Measurements from ENCODE around the gene KRTAP12-3.
"Not testable (repeated sequence)": the region's sequence is repeated elsewhere in the genome, so short reads cannot be mapped to it uniquely, and the experiment has no call there.

Gene KRTAP12-3, protein sequence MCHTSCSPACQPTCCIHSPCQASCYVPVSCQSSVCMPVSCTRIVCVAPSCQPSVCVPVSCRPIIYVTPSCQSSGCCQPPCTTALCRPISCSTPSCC

GRCh38 chr21:44657635-44658540 is at the start of gene KRTAP12-3:
KRTAP12-3 (plus strand) TSS chr21:44657932; CDS start chr21:44657980, 48 bp downstream.
- no peak for DNase-seq

GRCh38 chr21:44609193-44609592 is 48.5 kb upstream of the KRTAP12-3 start:
- no peak for DNase-seq

DNA sequence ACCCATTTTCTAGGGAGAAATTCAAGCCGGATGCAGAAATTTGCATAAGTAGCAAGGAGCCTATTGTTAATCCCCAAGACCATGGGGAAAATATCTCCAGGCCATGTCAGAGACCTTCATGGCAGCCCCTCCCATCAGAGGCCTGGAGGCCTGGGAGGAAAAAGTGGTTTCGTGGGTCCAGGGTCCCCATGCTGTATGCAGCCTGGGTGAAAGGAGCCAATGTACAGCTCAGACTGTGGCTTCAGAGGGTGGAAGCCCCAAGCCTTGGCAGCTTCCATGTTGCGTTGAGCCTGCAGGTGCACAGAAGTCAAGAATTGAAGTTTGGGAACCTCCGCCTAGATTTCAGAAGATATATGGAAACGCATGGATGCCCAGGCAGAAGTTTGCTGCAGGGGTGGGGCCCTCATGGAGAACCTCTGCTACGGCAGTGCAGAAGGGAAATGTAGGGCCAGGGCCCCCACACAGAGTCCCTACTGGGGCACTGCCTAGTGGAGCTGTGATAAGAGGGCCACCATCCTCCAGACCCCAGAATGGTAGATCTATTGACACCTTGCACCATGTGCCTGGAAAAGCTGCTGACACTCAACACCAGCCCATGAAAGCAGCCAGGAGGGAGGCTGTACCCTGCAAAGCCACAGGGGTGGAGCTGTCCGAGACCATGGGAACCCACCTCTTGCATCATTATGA is 47.4 kb upstream of the KRTAP12-3 start:
- not testable (repeated sequence) for DNase-seq

GRCh38 chr21:44611551-44611950 is 46.2 kb upstream of the KRTAP12-3 start:
- no peak for DNase-seq

- DNase-seq = no peak
Observed at GRCh38 chr21:44612029-44612486, 45.7 kb upstream of the KRTAP12-3 start, which contains the start of gene KRTAP10-8. KRTAP10-8 (plus strand) TSS chr21:44612079; CDS start chr21:44612101, 22 bp downstream.

DNA sequence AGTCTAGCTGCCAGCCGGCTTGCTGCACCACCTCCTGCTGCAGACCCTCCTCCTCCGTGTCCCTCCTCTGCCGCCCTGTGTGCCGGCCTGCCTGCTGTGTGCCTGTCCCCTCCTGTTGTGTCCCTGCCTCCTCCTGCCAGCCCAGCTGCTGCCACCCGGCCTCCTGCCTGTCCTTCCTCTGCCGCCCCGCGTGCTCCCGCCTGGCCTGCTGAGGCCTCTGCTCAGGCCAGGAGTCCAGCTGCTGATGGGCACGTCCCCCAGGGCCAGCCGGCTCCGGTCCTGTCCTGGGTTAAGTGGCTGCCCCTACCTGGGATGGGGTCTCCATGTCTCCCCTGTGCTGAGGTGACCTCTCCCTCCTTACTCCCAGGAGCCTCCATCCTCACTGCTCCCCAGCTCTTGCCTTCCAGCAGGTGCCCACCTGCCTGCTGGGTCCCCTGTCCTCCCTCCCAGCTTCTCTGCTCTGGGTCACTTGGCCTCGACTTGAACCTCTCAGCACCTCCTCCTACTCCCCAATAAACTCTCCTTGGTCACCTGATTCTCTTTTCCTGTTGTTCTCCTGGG is 45.0 kb upstream of the KRTAP12-3 start:
- no peak for DNase-seq

DNA sequence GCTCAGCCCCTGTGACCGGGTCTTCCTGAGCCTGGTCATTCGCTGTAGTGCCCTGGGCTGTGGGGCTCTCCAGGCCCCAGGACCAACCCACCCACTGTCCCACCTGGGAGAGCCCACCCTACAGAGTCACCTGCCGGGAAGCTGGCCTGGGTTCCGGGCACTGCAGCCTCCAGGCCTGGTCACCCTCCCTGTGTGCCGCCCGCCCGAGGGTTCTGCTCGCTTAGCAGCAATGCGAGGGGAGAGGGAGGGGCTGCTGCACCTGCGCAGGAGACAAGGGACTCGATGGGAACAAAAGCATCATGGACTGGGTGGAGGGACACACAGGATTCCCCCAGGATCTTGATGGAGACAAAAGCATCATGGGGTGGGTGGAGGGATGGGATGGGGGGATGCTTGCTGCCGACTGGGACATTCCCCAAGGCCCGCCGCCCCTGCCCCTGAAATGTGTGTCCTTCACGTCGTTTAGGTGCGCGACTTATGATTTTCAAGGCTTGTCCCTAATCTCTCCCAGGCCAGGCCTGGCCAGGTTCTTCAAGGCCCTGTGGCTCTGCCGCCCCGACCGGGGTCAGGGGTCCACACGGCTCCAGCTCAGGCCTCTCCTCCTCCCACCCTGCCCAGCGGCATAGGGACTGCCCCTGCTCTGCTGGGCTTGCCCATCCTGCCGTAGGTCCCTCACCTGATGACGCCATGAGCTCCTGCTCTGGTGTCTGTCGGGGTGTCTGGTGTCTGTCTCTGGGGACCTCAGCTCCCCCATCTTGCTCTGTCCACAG is 44.2 kb upstream of the KRTAP12-3 start:
- DNase-seq = no peak

GRCh38 chr21:44614161-44614631 is 43.5 kb upstream of the KRTAP12-3 start:
- DNase-seq = no peak

- no peak for DNase-seq
Observed at GRCh38 chr21:44614961-44615391, 42.8 kb upstream of the KRTAP12-3 start.

DNA sequence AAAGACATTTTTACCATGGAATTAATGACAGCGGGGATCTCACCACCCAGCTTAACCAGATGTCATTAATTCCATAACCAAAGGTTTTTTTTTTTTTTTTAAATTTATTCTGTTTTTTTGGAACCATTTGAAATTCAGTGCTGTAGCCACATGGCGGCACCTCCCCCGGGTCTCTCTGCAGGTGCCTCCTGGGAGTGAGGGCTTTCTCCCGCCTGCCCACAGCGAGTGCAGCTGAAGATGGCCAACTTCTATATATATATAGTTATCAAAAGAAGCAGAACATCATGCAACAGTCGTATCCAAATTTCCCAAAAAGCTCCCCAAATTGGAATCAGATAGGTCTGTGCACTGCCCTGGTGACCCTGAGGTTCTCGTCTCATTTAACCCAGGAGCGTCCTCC is 42.3 kb upstream of the KRTAP12-3 start:
- DNase-seq = no peak

- DNase-seq = no peak
Observed at GRCh38 chr21:44615911-44616590, 41.7 kb upstream of the KRTAP12-3 start.

DNA sequence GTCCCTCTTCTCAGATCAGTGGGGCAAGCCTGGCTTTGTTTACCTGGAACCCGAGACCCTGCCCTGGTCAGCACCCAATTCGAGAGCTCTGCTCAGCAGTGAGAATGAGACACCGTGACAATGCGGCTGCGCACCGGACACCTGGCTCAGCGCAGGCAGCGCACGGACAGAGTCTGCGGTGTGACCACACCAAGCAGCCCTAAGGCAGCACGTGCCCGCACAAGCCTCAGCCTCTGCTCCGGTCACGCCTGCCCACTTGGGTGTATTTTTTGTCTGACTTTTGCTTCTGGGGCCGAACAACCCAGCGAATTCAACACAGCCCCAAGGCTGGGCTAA is 41.2 kb upstream of the KRTAP12-3 start:
- DNase-seq = no peak

DNA sequence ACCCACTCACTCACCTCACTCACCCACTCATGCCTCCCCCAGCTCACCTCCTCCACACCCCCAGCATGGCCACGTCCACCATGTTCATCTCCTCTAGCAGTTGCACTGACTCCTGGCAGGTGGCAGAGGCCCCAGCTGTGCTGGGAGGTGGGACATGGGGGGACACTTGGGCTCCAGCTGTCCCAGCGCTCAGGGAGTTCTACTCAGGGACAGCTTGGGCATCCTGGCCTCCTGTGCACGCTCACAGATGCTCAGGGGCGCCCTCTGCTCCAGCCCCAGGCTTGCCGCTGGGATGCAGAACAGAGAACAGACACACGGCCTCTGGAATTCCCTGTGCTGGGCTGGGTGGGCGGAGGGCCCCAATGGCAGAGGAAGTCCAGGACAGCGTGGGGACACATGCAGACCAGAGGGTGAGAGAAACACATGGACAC is 40.6 kb upstream of the KRTAP12-3 start:
- no peak for DNase-seq

DNA sequence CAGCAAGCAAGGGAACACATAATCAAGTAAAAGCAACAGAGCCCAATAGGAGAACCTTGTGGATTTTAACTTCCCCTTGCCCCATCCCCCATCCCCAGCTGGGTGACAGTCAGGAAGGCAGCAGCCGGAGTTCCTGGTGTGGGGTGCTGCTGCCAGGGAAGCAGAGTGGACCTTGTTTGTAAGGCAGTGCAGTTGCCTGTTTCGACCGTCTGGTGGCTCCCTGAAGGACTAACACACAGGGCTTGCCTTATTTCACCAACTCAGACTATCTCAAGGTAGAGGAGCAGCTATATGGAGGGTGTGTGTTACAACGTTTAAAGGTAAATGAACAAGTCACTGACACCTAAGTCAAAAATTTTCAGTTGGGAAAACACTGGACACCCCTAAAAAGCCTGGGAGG is 39.2 kb upstream of the KRTAP12-3 start:
- DNase-seq = no peak

GRCh38 chr21:44618909-44619308 is 38.8 kb upstream of the KRTAP12-3 start:
- DNase-seq = peak in 3 of 4 experiments; percentile 9 to 43 (median 34)

DNA sequence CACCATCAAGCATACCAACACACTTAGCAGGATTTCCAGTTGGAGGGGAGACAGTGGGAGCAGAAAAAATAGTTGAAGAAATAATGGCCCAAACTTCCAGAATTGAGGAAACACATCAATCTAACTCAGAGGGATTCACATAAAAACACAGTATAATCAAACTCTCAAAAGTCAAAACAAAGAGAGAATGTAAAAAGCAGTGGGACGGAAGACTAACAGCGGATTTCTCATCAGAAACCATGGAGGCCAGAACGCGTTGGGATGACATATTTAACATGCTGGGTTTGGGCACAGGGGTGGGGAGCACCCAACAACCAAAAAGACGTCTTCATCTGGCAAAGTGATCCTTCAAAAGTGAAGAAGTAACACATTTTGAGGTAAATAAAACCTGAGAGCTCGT is 37.8 kb upstream of the KRTAP12-3 start:
- no peak for DNase-seq

- DNase-seq = no peak
Observed at GRCh38 chr21:44623575-44623974, 34.2 kb upstream of the KRTAP12-3 start.

DNA sequence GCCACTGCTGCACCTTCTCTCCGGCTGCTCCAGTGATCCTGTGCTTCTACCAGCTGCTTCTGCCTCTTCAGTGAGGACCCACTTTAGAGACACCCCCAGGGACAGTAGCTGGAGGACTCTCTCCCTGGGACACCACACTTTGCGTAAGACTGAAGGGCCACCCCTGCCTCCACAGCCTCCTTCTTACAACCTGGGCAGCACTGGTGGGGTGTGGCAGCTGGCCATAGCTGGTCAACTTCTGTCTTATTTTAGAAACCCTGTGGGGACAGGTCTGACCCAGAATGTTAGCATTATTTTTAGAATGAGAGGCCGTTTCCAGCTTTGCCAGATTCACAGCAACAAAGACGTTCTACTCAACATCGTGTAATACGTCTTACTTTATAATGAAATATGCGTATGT is 32.0 kb upstream of the KRTAP12-3 start:
- DNase-seq = no peak

DNA sequence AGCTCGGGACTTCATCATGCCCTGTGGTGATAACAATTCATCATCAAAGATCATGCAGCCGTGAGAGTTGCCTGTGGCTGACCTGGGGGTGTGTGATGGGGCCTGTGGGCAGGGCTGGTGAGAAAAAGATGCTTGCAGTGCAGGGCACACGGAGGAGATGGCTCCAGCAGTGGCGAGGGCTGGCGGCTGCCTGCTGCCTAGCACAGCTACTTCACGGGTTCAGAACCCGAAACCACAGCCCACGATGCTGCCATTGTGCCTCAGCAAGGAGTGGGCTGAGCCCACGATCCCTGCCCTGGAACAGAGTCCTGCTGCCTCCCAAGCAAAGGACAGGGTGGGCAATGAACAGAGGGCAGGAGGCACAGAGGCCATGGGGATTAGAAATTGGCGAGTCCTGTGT is 31.5 kb upstream of the KRTAP12-3 start:
- DNase-seq = no peak

GRCh38 chr21:44626673-44627143 is 31.0 kb upstream of the KRTAP12-3 start, which contains the start of gene KRTAP10-9:
KRTAP10-9 (plus strand) TSS chr21:44627093; CDS start chr21:44627172, 79 bp downstream.
- DNase-seq = no peak

- not testable (repeated sequence) for DNase-seq
Observed at GRCh38 chr21:44627181-44627822, 30.4 kb upstream of the KRTAP12-3 start.

Data from activated CD4-positive, CD25-positive, alpha-beta regulatory T cell (primary cell).